ENCODE results near the gene BSPH1.

Gene BSPH1

DNA sequence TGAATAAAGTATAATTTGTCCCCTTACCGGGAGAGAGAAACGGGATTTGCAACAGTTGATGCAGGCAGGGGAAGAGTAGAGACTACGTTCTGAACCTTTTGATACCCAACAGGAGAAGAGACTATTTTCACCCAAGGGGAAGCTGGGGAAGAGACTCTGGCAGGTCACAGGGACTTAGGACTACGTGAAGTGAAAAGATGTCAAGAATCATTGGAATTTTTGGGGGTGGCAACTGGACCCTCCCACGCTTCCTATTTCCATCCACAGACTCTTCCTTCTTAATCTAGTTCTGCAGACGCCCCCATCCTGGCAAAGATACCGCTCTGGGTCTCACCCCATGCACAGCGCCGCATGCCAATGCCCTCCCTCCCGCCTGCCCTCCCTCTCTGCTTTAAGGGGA lies 38.1 kb upstream of the BSPH1 start:
- no peak overlapping the region for H3K4me2 ChIP-seq (ENCODE audit: low read depth, low read length, poor library complexity, severe bottlenecking)
- H3K9ac ChIP-seq (ENCODE audit: low read length): no peak overlapping the region
- no peak overlapping the region for H3K27ac ChIP-seq (ENCODE audit: low read depth, low read length)
- no peaks in the 10 kb centered on the region for H3K79me2 ChIP-seq (ENCODE audit: insufficient read depth, low read length)
- H3K9me3 ChIP-seq (ENCODE audit: insufficient read depth, low read length): no peaks in the 10 kb centered on the region
- TF ChIP-seq EZH2phosphoT487 (conservative IDR thresholded peaks at IDR 0.05; ENCODE audit: low read length): no peak
- TF ChIP-seq, protein P1, sequence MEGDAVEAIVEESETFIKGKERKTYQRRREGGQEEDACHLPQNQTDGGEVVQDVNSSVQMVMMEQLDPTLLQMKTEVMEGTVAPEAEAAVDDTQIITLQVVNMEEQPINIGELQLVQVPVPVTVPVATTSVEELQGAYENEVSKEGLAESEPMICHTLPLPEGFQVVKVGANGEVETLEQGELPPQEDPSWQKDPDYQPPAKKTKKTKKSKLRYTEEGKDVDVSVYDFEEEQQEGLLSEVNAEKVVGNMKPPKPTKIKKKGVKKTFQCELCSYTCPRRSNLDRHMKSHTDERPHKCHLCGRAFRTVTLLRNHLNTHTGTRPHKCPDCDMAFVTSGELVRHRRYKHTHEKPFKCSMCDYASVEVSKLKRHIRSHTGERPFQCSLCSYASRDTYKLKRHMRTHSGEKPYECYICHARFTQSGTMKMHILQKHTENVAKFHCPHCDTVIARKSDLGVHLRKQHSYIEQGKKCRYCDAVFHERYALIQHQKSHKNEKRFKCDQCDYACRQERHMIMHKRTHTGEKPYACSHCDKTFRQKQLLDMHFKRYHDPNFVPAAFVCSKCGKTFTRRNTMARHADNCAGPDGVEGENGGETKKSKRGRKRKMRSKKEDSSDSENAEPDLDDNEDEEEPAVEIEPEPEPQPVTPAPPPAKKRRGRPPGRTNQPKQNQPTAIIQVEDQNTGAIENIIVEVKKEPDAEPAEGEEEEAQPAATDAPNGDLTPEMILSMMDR (IDR thresholded peaks at IDR 0.05; ENCODE audit: insufficient read depth, low read length, poor library complexity, severe bottlenecking): no peak
- H3K9me2 ChIP-seq (replicated peaks; ENCODE audit: insufficient read depth, low read length): no peaks in the 10 kb centered on the region
- no peaks in the 10 kb centered on the region for H3K27me3 ChIP-seq (ENCODE audit: low read length)
- H3K36me3 ChIP-seq (ENCODE audit: low read length): no peaks in the 10 kb centered on the region
- H3K4me3 ChIP-seq (ENCODE audit: insufficient read depth, low read length, poor library complexity, severe bottlenecking): no peak overlapping the region
- H2AFZ ChIP-seq (ENCODE audit: low read depth, low read length, severe bottlenecking): no peak overlapping the region
- no peaks in the 10 kb centered on the region for H3F3A ChIP-seq (ENCODE audit: insufficient read depth)
- no peaks in the 10 kb centered on the region for H4K20me1 ChIP-seq (ENCODE audit: low read depth, low read length)

DNA sequence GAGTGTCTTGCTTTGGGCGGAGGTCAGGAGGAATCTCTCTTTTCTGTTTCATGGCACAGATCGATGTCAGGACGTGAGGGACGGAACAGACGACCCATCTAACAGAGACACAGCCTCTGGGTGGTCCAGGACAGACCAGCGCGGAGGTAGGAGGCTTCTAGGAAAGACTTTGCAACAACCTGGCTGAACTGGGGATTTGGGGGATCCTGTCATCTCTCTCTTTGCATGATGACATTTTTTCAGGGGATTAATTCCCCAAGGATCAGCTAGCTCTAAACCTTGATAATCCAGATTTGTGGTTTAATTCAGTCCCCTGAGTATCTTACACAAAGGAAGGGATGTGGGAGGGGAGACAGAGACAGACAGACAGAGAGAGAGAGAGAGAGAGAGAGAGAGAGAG lies 37.5 kb upstream of the BSPH1 start:
- Histone ChIP-seq H3F3A (ENCODE audit: insufficient read depth) (no peaks in the 10 kb centered on the region), H3K27ac (ENCODE audit: low read depth, low read length) (no peak overlapping the region), H3K9me3 (ENCODE audit: insufficient read depth, low read length) (no peaks in the 10 kb centered on the region), H2AFZ (ENCODE audit: low read depth, low read length, severe bottlenecking) (no peak overlapping the region), H3K9ac (ENCODE audit: low read length) (no peak overlapping the region), H3K27me3 (ENCODE audit: low read length) (no peaks in the 10 kb centered on the region), H3K36me3 (ENCODE audit: low read length) (no peaks in the 10 kb centered on the region), H3K9me2 (replicated peaks; ENCODE audit: insufficient read depth, low read length) (no peaks in the 10 kb centered on the region), H3K4me3 (ENCODE audit: insufficient read depth, low read length, poor library complexity, severe bottlenecking) (no peak overlapping the region), H3K4me2 (ENCODE audit: low read depth, low read length, poor library complexity, severe bottlenecking) (no peak overlapping the region), H4K20me1 (ENCODE audit: low read depth, low read length) (no peaks in the 10 kb centered on the region), H3K79me2 (ENCODE audit: insufficient read depth, low read length) (no peaks in the 10 kb centered on the region)
- TF ChIP-seq, protein P1 (IDR thresholded peaks at IDR 0.05; ENCODE audit: insufficient read depth, low read length, poor library complexity, severe bottlenecking): no peak
- TF ChIP-seq EZH2phosphoT487 (conservative IDR thresholded peaks at IDR 0.05; ENCODE audit: low read length): no peak

DNA sequence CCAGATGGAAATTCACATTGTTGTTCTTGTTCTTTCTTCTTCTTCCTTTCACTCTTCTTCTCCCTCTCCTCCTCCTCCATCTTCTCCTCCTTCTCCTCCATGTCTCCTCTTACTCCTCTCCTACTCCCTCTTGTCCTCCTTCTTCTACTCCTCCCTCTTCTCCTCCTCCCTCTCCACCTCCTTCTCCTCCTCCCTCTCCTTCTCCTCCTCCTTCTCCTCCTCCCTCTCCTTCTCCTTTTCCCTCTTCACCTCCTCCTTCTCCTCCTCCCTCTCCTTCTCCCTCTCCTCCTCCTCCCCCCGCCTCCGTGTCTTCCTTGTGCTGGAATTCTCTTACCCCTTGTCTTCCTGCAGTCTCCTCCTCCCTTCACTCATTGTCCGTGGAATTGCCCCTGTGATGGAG lies 33.5 kb upstream of the BSPH1 start:
- no peaks in the 10 kb centered on the region for H3K9me2 ChIP-seq (replicated peaks; ENCODE audit: insufficient read depth, low read length)
- no peaks in the 10 kb centered on the region for H3K27me3 ChIP-seq (ENCODE audit: low read length)
- H3K36me3 ChIP-seq (ENCODE audit: low read length): no peaks in the 10 kb centered on the region
- no peaks in the 10 kb centered on the region for H3K9me3 ChIP-seq (ENCODE audit: insufficient read depth, low read length)
- no peaks in the 10 kb centered on the region for H4K20me1 ChIP-seq (ENCODE audit: low read depth, low read length)
- no peak overlapping the region for H3K9ac ChIP-seq (ENCODE audit: low read length)
- no peak overlapping the region for H3K27ac ChIP-seq (ENCODE audit: low read depth, low read length)
- TF ChIP-seq EZH2phosphoT487 (conservative IDR thresholded peaks at IDR 0.05; ENCODE audit: low read length): no peak
- TF ChIP-seq, protein P1 (IDR thresholded peaks at IDR 0.05; ENCODE audit: insufficient read depth, low read length, poor library complexity, severe bottlenecking): no peak
- no peak overlapping the region for H3K4me2 ChIP-seq (ENCODE audit: low read depth, low read length, poor library complexity, severe bottlenecking)
- no peak overlapping the region for H2AFZ ChIP-seq (ENCODE audit: low read depth, low read length, severe bottlenecking)
- no peaks in the 10 kb centered on the region for H3F3A ChIP-seq (ENCODE audit: insufficient read depth)
- H3K4me3 ChIP-seq (ENCODE audit: insufficient read depth, low read length, poor library complexity, severe bottlenecking): no peak overlapping the region
- H3K79me2 ChIP-seq (ENCODE audit: insufficient read depth, low read length): no peaks in the 10 kb centered on the region
